ENCODE measurements around the gene IGSF11.

GRCh38 chr3:118932822-118933558 is 101.7 kb downstream of the IGSF11 start:
- TF ChIP-seq POLR2A (IDR thresholded peaks at IDR 0.05) (no peak), CTCF (IDR thresholded peaks at IDR 0.05) (no peak)
